Astrocyte (in vitro differentiated cells and primary cell): ENCODE results near the gene MTA1.

Experiments used
- CTCF ChIP-seq: IDR thresholded peaks from 2 replicates; pipeline ENCODE4 v1.5.1; 2011; ENCODE audit warnings: low read depth, mild to moderate bottlenecking, inconsistent platforms, low read length, moderate library complexity; ENCODE audit not compliant: insufficient read depth
- EZH2 ChIP-seq: IDR thresholded peaks from 2 replicates; pipeline ENCODE4 v1.6.1; 2012; ENCODE audit warnings: mild to moderate bottlenecking, low read length, inconsistent platforms; ENCODE audit not compliant: insufficient read depth

- no peak for TF ChIP-seq CTCF
- no peak for TF ChIP-seq EZH2
Measured at GRCh38 chr14:105470350-105471296, 51.0 kb downstream of the MTA1 start.
